Measurements from ENCODE around the gene UPK3A.

UPK3A gene

GRCh38 chr22:45295492-45295891, 10.7 kb downstream of the UPK3A start:
- TF ChIP-seq, protein P1, sequence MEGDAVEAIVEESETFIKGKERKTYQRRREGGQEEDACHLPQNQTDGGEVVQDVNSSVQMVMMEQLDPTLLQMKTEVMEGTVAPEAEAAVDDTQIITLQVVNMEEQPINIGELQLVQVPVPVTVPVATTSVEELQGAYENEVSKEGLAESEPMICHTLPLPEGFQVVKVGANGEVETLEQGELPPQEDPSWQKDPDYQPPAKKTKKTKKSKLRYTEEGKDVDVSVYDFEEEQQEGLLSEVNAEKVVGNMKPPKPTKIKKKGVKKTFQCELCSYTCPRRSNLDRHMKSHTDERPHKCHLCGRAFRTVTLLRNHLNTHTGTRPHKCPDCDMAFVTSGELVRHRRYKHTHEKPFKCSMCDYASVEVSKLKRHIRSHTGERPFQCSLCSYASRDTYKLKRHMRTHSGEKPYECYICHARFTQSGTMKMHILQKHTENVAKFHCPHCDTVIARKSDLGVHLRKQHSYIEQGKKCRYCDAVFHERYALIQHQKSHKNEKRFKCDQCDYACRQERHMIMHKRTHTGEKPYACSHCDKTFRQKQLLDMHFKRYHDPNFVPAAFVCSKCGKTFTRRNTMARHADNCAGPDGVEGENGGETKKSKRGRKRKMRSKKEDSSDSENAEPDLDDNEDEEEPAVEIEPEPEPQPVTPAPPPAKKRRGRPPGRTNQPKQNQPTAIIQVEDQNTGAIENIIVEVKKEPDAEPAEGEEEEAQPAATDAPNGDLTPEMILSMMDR (IDR thresholded peaks at IDR 0.05; ENCODE audit: insufficient read depth, low read depth, low read length, missing control alignments) = no peak
- no peak overlapping the region for H3K4me3 ChIP-seq (ENCODE audit: low read depth, low read length)
- no peak for DNase-seq (ENCODE audit: low read depth)

DNA sequence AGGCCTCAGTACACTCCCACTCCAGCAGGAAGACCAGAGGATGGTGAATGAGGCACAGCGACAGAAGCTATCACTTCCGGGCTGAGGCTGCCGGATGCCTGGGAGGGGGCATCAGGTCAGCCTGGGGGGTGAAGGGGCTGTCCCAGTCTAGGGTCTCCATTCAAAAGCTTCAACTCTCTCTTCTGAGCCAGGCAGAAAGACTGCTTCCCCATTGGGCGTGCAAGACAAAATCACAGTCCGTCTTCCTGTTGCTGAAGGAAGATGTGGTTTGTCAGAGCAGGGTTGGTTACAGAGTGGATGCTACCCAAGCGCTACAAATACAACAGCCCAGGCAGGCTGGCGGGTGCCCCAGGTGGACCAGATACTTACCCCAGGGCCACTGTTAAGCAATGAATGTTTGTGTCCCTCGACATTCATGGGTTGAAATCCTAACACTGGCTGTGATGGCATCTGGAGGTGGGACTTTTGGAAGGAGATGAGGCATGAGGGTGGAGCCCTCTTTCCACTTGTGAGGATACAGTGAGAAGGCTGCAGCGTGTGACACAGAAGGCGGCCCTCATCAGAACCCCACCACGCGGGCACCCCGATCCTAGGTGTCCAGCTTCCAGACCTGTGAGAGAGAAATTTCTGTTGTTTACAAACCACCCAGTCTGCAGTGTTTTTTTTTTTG, 12.0 kb downstream of the UPK3A start:
- peak; percentile 52 for DNase-seq (ENCODE audit: low read depth)

GRCh38 chr22:45298934-45299505, 14.3 kb downstream of the UPK3A start:
- no peak overlapping the region for H3K4me3 ChIP-seq (ENCODE audit: low read depth, low read length)
- no peak for DNase-seq (ENCODE audit: low read depth)
- TF ChIP-seq, protein P1 (IDR thresholded peaks at IDR 0.05; ENCODE audit: insufficient read depth, low read depth, low read length, missing control alignments) = no peak

More for the DNA sequence above, 12.0 kb downstream of the UPK3A start:
- no peak overlapping the region for H3K4me3 ChIP-seq (ENCODE audit: low read depth, low read length)
- TF ChIP-seq, protein P1 (IDR thresholded peaks at IDR 0.05; ENCODE audit: insufficient read depth, low read depth, low read length, missing control alignments) = no peak

GRCh38 chr22:45302751-45303150, 18.0 kb downstream of the UPK3A start:
- TF ChIP-seq, protein P1 (IDR thresholded peaks at IDR 0.05; ENCODE audit: insufficient read depth, low read depth, low read length, missing control alignments) = no peak
- H3K4me3 ChIP-seq (ENCODE audit: low read depth, low read length) = no peak overlapping the region
- no peak for DNase-seq (ENCODE audit: low read depth)

GRCh38 chr22:45303181-45303580, 18.4 kb downstream of the UPK3A start:
- no peak overlapping the region for H3K4me3 ChIP-seq (ENCODE audit: low read depth, low read length)
- TF ChIP-seq, protein P1 (IDR thresholded peaks at IDR 0.05; ENCODE audit: insufficient read depth, low read depth, low read length, missing control alignments) = no peak
- DNase-seq (ENCODE audit: low read depth) = no peak

GRCh38 chr22:45304971-45305370, 20.2 kb downstream of the UPK3A start:
- no peak for DNase-seq (ENCODE audit: low read depth)
- TF ChIP-seq, protein P1 (IDR thresholded peaks at IDR 0.05; ENCODE audit: insufficient read depth, low read depth, low read length, missing control alignments) = no peak
- H3K4me3 ChIP-seq (ENCODE audit: low read depth, low read length) = no peak overlapping the region

Measured in GM12865 (cell line).